GM18508 (cell line): ENCODE data around the gene RFX2.
"Not testable (repeated sequence)": the region's sequence is repeated elsewhere in the genome, so short reads cannot be mapped to it uniquely, and the experiment has no call there.

Experiments
- ATAC-seq: cut with Tn5 transposase; IDR thresholded peaks from one replicate; pipeline ENCODE4 v1.9.1; 2021; ENCODE audit warnings: moderate number of reproducible peaks; ENCODE audit not compliant: insufficient read depth, unreplicated experiment

The RFX2 gene

DNA sequence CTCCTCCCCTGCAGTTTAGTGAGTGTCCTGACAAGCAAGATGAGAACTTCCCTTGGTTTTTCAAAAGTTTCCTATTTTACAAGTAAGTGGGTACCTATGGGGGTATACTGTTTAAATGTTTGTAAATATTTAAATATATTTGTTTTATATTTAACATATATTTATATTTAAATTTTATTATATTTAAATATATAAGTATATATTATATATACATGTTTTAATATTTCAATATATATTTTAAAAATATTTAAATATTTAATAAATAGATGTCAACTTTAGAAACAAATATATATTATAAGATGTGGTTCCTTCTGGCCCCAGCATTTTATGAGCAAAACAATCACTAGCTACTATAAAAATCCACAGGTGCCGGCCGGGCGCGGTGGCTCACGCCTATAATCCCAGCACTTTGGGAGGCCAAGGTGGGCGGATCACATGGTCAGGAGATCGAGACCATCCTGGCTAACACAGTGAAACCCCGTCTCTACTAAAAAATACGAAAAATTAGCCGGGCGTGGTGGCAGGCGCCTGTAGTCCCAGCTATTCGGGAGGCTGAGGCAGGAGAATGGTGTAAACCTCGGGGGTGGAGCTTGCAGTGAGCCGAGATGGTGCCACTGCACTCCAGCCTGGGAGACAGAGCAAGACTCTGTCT lies 3.5 kb downstream of the RFX2 start:
- ATAC-seq, result not testable (repeated sequence)

DNA sequence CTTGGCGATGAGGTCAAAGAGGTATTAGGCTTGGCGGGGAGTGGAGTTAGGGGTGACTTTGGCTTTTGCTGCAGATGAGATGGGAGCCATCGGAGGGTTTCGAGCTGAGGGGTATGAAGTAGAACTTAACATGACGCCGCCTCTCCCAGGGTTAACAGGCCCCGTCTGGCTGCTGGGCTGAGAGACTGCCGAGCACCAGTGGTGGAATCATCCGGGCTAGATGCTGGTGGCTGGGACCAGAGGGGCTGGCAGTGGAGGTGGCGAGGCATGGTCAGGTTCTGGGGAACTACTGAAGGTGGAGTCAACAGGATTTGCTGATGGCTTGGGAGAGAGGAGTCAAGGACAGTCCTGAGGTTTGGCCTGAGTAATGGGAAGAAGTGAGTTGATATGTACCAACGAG lies 4.9 kb downstream of the RFX2 start:
- ATAC-seq, result no peak

DNA sequence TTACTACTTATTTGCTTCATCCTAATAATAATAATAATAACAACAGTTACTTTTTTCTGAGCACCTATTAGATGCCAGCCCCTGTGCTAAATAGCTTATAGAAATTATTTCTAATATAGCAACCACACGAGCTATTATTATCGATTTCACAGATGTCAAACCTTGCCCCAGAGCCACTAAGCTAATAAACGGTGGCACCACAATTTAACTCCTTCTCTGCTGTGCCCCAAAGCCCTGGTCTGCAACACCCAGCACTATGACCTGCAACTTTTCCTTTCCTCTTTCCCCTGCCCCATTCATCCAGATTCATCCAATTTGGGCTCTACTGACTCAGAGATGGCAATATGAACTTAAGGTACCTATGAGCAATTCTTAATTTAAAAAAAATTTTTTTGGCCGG lies 6.4 kb downstream of the RFX2 start:
- no peak for ATAC-seq

DNA sequence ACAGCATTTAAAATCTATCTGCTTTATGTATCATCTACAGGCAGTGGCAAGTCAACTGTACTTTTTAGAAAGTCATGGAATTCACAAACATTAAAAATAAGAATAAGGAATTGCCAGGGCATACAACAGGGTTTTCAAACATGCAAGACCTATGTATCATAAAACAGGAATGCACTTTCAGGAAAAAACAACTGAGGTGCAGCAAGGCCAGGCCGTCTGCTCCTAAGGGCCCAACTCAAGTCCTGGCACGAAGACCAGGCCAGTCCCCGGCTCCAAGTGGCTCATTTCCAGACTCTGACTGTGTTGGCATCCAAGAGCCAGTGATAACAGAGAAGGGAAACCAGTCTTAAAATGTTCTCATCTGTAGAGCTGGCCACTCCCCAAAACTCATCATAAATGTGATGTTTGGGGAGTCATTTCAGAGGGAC lies 7.1 kb downstream of the RFX2 start:
- ATAC-seq, result no peak

DNA sequence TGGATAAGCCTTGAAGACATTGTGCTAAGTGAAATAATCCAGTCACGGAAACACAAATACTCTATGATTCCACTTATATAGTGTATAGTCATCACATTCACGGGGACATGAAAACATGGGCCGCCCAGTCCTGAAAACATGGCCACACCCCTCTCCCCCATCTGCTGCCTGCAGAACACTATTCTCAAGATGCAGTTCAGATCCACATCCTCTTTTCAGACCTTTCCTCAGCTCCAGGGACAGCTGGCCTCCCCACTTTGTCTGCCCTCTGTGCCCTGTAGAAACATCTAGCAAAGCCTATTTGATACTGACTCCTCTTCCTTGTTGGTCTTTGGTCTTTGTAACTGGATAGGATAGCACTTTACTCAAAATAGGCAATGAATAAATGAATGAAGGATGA lies 8.3 kb downstream of the RFX2 start:
- no peak for ATAC-seq

DNA sequence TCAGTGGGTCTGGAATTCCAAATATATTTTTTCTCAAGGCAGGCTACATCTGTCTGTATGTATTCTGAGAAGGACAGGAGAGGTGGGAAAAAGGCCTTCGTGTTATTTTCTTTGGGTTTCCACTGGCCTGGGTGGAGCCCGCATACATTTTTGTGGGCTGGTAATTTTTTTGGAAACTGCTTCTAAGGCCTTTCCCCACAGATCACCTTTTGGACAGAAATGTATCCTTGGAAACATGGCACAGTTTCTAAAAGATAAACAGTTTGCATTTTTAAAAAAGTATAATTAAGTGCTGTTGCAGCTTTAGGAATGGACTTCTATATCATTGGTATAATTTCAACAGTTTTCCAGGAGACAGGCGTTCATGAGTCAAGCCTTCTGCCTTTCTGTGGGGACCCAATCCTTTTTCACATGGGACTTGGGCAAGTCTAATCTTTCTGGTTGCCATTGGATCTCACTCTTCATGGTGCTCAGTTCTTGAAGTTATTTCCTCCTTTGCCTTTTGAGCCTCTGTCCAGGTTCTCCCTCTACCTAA lies 8.9 kb downstream of the RFX2 start:
- no peak for ATAC-seq

DNA sequence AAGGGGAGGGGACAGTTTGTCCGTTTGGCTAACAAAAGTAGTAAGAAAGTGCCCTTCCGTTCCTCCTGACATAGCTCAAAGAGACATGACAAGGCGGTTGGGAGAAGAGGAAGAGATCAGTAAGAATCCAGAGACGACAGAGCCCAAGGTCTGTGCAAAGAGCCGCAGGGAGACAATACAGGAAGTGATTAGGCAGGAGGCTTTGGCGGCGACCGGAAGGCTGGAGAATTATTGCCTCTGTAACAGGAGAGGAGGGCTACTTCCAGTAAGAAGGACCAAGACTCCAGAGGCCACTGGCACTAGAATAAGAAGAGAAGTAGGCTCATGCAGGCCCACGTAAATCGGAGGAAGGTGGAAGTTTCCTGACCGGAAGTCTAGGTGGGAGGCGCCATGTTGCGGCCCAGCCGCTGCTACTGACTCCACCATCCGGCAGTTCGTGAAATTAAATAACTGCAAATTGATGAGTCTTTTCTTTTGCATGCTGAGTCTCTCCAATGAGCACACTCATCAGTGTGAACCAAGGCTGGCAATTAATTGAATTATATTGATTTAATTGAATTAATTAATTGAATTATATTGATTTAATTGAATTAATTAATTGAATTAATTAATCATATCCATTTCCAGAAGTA lies 9.9 kb downstream of the RFX2 start:
- no peak for ATAC-seq

DNA sequence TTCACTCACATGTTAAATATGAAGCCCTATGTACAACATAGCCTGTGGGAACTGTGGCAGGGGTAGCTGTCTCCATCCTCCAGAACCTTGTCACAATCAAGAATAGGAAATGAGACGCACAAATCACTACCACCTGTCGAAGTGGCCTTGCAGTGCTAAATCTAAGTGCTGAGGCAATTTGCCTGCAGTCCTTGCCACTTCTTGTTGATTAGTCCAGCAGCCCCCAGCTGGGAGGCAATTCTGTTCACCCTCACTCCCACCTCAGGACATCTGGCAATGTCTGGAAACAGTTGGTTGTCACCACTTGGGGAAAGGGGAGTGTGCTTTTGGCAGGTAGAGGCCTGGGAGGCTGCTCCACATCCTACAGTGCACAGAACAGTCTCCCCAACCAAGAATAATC lies 10.7 kb downstream of the RFX2 start:
- ATAC-seq, result no peak

DNA sequence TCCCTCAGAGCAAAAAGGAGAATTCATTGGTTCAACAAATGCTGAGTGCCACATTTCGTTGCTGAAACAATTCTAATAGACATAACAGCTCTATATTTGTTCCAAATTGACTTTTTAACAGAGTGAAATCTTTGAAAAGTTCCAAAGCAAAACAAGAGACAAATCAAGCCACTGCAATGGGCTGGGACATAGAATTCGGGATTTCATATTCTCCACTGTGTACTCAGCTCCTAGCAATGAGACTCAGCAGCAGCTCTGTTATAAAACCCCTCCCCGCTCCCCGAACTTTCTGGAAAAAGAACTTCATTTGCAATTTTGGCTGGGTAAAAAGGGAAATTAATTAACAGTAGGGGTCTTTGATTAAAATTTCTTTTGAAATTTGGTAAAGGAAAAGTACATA lies 11.3 kb downstream of the RFX2 start:
- ATAC-seq, result no peak

DNA sequence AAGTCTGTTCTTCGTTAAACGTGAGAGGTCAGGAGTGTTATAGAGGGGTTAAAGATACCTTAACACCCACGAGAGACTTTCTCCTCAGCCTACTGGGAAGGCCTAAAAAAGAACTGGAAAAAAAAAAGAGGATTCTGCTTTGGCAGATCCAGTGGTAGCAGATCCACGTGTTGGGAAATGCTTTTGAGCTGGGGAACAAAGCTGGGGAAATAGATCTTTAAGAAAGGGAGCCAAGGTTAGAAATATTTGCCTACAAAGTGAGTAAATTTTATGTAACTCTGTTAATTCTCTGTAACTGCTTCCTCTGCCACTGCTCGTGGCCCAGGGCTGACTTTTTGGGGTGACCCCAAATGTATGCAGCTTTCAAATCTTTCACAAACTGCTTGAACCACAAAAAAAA lies 11.7 kb downstream of the RFX2 start:
- no peak for ATAC-seq

DNA sequence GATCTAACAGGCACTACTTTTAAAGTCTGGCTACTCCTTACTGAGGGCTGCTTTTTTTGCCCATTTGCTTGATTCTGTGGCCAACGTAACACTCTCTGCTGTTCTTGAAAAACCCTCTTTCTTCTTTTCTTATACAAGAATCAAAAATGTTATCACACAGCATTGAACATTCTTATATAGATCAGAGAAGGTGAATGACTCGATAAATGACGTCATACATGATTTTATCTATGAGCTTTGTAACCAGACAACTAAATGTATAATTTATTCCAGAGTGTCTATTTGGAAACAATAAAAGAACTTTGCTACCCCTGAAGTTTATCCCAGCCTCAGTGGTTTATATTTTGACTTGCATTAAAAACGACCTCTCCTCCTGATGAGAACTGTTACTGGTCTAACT lies 12.4 kb downstream of the RFX2 start:
- ATAC-seq, result no peak

DNA sequence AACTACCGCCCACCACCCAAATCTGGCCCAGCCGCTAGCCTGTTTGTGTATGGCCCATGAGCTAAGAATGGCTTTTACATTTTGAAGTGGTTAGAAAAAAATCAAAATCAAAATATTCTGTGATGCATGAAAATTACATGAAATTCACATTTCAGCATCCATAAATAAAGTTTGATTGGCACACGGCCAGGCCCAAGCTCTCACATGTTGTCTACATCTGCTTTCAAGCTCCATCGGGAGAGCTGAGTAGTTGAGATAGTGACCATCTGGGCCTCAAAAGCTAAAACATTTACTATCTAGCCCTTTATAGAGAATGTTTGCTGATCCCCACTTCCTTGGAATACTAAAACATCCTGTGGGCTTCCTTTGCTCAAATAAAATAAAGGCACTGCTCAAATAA lies 14.5 kb downstream of the RFX2 start:
- no peak for ATAC-seq

DNA sequence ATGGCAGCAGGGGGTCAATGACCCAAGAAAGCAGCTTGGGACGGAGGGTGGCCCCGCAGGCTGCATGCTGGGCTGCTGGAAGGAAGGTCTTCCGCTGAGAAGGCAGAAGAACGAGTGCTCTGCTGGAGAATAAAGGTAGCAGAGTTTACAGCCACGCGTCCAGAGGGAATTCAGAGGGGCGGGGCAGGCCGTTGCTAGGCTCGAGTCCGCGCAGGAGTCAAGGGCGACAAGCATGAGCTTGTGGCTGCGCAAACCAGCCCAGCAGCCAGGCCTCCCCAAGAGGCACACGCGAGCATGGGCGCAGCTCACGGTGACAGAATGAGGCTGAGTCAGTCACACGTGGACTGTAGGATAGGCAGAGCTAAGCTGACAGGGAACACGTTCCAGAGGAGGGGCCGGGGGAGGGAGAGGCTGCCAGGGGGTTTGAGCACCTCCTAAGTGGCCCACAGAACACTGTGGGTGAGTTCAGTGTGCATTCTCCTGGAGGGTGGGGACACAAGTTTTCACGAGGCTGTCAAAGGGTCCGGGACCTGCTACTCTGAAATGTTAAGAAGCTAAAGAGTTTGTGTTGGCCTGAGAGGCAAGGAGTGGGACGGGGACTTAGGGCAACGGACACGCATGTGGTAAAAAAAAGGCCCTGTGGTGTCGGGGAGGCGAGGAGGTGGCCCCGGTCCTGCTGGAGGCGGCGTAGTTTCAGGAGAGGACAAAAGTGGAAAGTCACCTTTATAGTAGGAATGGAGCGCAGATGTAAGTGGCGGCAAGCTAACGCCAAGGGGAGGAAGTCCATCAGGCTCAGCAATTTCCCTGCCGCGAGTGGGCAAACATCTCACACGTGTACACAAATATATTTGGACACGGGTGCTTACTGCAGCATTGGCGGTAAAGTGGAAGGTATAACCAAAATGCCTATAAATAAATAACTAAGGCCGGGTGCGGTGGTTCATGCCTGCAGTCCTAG lies 17.7 kb downstream of the RFX2 start:
- no peak for ATAC-seq

DNA sequence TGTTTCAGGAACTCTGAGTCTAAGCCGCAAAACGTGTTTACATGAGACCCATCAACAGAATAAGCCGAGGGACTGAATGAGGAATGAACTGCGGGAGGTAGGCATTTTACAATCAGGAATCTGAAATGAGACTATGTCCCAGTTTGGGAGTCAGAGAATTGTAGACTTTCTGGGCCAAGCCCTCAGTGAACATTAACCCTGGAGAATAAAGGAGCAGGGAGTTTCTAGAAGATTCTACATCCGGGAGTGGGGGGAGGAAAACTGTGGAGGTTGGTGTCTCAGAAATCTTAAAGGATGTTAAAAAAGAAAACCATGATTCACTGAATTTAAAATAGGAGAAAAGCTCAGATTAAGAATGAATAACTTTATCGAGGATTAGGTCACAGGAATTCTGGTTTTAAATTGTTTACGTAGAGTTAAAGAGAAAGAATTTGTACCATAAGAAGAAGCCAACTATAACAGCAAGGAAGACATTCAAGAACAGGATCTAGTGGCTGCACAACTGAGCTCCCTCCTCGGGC lies 18.5 kb downstream of the RFX2 start:
- ATAC-seq, result no peak

DNA sequence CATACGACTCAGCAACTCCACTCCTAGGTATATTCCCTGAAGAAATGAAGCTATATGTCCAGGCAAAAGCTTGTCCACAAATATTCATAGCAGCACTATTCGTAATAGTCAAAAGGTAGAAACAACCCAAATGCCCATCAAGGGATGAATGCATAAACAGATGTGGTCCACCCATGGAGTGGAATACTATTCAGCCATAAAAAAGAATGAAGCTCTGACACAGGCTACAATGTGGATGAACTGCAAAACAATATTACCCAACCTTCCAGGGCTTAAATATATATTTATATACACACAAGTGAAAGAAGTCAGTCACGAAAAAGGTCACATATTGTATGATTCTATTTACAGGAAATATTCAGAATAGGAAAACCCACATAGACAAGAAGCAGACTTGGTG lies 19.7 kb downstream of the RFX2 start:
- ATAC-seq, result no peak

DNA sequence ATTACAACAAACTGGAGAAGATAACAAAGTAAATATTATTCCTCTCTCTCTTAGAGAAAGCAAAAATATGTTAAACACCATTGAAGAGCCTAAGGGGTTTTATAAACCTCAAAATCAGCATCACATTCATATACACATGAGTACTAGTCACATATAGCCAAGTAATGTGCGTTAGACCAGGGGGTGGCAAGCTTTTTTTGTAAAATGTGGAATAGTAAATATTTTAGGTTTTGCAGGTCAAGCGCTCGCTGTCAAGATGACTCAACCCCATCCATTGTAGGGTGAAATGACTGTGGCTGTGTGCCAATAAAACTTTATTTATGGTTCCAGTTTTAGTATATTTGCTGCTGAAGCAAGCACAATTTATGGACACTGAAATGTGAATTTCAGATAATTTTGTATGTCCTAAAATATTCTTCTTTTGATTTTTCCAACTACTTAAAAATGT lies 21.7 kb downstream of the RFX2 start:
- ATAC-seq, result no peak

DNA sequence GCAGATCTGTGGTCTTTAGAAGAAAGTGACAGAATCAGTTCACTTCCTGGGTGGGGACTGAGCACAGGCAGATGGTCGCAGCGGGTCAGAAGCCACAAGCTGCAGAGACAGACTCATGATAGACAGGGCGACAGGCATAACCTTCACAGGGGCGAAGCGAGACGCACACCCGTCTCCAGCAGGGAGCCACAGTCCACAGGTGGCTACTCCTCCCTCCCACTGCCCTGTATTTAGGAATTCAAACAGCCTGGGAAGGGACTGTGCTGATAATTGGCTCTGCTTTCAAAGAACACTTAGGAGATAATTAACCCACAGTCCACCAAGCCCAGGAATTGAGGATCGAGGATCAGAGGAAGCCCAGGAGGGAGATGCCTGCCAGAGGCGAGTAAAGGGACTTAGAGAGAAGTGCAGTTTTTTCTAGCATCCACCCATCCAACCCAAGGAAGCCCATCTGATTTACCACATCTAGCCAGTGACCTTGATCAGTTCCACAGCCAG lies 23.2 kb downstream of the RFX2 start:
- no peak for ATAC-seq

DNA sequence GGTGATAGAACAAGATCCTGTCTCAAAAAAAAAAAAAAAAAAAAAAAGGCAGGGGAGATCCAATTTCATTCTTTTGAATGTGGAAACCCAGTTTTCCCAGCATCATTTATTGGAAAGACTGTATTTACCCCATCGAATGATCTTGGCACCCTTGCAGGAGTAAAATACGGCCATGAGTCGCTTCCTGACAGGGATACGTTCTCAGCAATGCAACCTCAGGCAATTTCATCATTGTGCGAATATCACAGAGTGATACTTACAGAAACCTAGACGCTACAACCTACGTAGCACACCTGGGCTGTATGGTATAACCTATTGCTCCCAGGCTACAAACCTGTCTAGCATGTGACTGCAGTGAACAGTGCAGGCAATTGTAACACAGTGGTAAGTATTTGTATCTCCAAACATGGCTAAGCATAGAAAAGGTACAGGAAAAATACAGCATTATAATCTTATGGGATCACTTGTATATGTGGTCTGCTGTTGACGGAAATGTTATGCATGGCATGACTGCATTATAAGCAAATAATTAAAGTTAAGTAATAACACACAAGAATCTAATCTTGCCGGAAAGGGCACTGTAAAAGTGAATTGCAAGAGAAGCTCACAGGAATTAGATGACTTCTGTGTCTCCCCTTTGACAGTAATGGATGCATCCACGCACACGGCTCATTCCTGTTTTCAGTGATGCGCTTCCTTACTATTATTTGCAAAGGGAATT lies 24.1 kb downstream of the RFX2 start:
- no peak for ATAC-seq

DNA sequence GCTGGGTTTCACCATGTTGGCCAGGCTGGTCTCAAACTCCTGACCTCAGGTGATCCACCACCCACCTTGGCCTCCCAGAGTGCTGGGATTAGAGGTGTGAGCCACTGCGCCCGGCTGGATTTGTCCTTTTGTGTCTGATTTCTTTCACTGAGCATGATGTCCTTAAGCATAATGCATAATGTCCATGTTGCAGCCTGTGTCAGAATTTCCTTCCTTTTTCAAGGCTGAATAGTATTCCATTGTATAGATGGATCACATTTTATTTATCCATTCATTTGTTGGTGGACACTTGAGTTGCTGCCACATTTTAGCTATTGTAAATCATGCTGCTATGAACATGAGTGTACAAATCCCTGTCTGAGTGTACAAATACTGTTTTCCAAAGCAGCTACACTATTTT lies 25.5 kb downstream of the RFX2 start:
- no peak for ATAC-seq

DNA sequence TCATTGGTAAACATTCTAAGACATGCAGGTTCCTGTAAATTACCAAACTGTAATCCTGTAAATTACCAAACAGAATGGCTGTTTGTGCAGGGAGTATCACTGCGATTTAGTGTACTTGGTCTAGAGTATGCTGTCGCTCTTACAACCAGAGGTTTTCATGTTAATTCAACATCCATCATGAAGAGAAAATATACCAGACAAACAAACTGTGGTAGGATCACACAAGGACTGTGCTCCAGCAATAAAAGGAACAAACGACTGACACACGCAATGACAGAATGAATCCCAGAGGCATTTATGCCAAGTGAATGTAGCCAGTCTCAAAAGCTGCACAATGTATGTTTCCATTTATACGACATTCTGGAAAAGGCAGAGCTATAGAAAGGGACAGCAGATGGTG lies 31.2 kb downstream of the RFX2 start:
- no peak for ATAC-seq
